IMR-90 (cell line): Measurements from ENCODE around the gene KRTAP10-1. TPM values are rescaled to one million over a fixed set of nuclear protein-coding genes. Genes with fewer than 3 reads are reported as not detected.

Experiments
- ATAC-seq: fragments of 200-7000 bp; cut with Tn5 transposase; 2 replicates; pipeline ENCODE4 v1.9.1; 2020; ENCODE audit warnings: low read depth, mild to moderate bottlenecking, moderate library complexity
- BruUV-seq: library from RNA; stranded (reverse); fragments of 400-500 nt; replicated peaks from 2 replicates; lab custom pipeline; 2021; lab: Mats Ljungman, UMichigan
- CTCF ChIA-PET: fragments of 300-600 bp; formaldehyde crosslinking; extraction: SDS; loops from one replicate; lab custom pipeline; 2021; ENCODE audit warnings: antibody characterized with exemption; lab: Yijun Ruan, JAX
- POLR2A ChIA-PET: fragments of 300-600 bp; sonication (Branson Sonifier 250); formaldehyde crosslinking; loops from one replicate; lab custom pipeline; 2022; ENCODE audit warnings: antibody characterized with exemption; ENCODE audit not compliant: unreplicated experiment; lab: Charles Lee
- DNase-seq: peaks from one replicate; pipeline ENCODE4 v3.0.0; 2013
- H2AFZ ChIP-seq: replicated peaks from 2 replicates; pipeline ENCODE3; 2013; ENCODE audit warnings: low read length, mild to moderate bottlenecking; ENCODE audit not compliant: poor library complexity
- H2AK5ac ChIP-seq: 2 replicates; pipeline ENCODE4 v1.6.1; 2013; ENCODE audit warnings: low read depth, low read length, inconsistent platforms
- H2AK9ac ChIP-seq: replicated peaks from 2 replicates; pipeline ENCODE3; 2013; ENCODE audit warnings: mild to moderate bottlenecking, low read depth, low read length, moderate library complexity; ENCODE audit not compliant: poor library complexity
- H2BK120ac ChIP-seq: 2 replicates; pipeline ENCODE4 v1.6.1; 2013; ENCODE audit warnings: low read depth, low read length, inconsistent platforms
- H2BK15ac ChIP-seq: 3 replicates; pipeline ENCODE4 v1.6.1; 2013; ENCODE audit warnings: low read depth, low read length, inconsistent platforms
- H2BK20ac ChIP-seq: 2 replicates; pipeline ENCODE4 v1.6.1; 2013; ENCODE audit warnings: low read depth, mild to moderate bottlenecking, inconsistent platforms, low read length, moderate library complexity
- H2BK5ac ChIP-seq: 2 replicates; pipeline ENCODE4 v1.6.1; 2013; ENCODE audit warnings: mild to moderate bottlenecking, low read depth, low read length, inconsistent platforms; ENCODE audit not compliant: poor library complexity, severe bottlenecking
- H3K14ac ChIP-seq: replicated peaks from 2 replicates; pipeline ENCODE4 v1.6.1; 2013; ENCODE audit warnings: low read depth, low read length, inconsistent platforms
- H3K18ac ChIP-seq: 2 replicates; pipeline ENCODE4 v1.6.1; 2013; ENCODE audit warnings: low read depth, low read length, control low read depth
- H3K23ac ChIP-seq: 2 replicates; pipeline ENCODE4 v1.6.1; 2013; ENCODE audit warnings: low read depth, low read length, inconsistent platforms
- H3K27ac ChIP-seq: 2 replicates; pipeline ENCODE4 v1.5.1; 2013; ENCODE audit warnings: mild to moderate bottlenecking, control low read depth, low read length; ENCODE audit not compliant: insufficient read depth
- H3K27me3 ChIP-seq: 2 replicates; pipeline ENCODE4 v1.6.1; 2013; ENCODE audit warnings: low read length; ENCODE audit not compliant: control insufficient read depth, insufficient read depth
- H3K36me3 ChIP-seq: 2 replicates; pipeline ENCODE4 v1.6.1; 2013; ENCODE audit warnings: low read length, mixed read lengths; ENCODE audit not compliant: control insufficient read depth, insufficient read depth
- H3K4ac ChIP-seq: 2 replicates; pipeline ENCODE4 v1.6.1; 2013; ENCODE audit warnings: low read depth, low read length, inconsistent platforms
- H3K4me1 ChIP-seq: 2 replicates; pipeline ENCODE4 v1.6.1; 2013; ENCODE audit warnings: low read length, mixed read lengths; ENCODE audit not compliant: control insufficient read depth, insufficient read depth
- H3K4me2 ChIP-seq: 2 replicates; pipeline ENCODE4 v1.6.1; 2013; ENCODE audit warnings: low read depth, mild to moderate bottlenecking, control low read depth, low read length, moderate library complexity
- H3K4me3 ChIP-seq: 2 replicates; pipeline ENCODE4 v1.5.1; 2013; ENCODE audit warnings: low read depth, mild to moderate bottlenecking, control low read depth, low read length, moderate library complexity; ENCODE audit not compliant: insufficient read depth
- H3K56ac ChIP-seq: 2 replicates; pipeline ENCODE4 v1.6.1; 2013; ENCODE audit warnings: low read length, inconsistent platforms; ENCODE audit not compliant: insufficient read depth; ENCODE audit errors: extremely low read depth
- H3K79me1 ChIP-seq, 2 experiments: 2 replicates each; pipeline ENCODE4 v1.6.1; 2013; ENCODE audit warnings: low read length in 2 of 2, inconsistent platforms in 1 of 2, low read depth in 1 of 2
- H3K9ac ChIP-seq: 2 replicates; pipeline ENCODE4 v1.6.1; 2013; ENCODE audit warnings: low read depth, low read length, control low read depth
- H3K9me1 ChIP-seq: 2 replicates; pipeline ENCODE4 v1.6.1; 2013; ENCODE audit warnings: low read length, inconsistent platforms; ENCODE audit not compliant: insufficient read depth
- H3K9me3 ChIP-seq: 2 replicates; pipeline ENCODE4 v1.6.1; 2013; ENCODE audit warnings: low read length; ENCODE audit not compliant: control insufficient read depth, insufficient read depth
- H4K20me1 ChIP-seq: 2 replicates; pipeline ENCODE4 v1.6.1; 2013; ENCODE audit warnings: low read length, inconsistent platforms; ENCODE audit not compliant: insufficient read depth
- H4K5ac ChIP-seq: 2 replicates; pipeline ENCODE4 v1.6.1; 2013; ENCODE audit warnings: mild to moderate bottlenecking, low read depth, low read length, control low read depth
- H4K8ac ChIP-seq, 2 experiments: 2 replicates each; pipeline ENCODE4 v1.6.1; 2013; ENCODE audit warnings: low read depth in 2 of 2, low read length in 2 of 2, control low read depth in 1 of 2, inconsistent platforms in 1 of 2
- H4K91ac ChIP-seq: 2 replicates; pipeline ENCODE4 v1.6.1; 2013; ENCODE audit warnings: low read depth, low read length, inconsistent platforms; ENCODE audit not compliant: insufficient read depth
- CEBPB ChIP-seq: IDR thresholded peaks from 2 replicates; pipeline ENCODE4 v1.6.1; 2012; ENCODE audit warnings: low read depth, low read length, improper control_type of control experiment
- CHD1 ChIP-seq: IDR thresholded peaks from 2 replicates; pipeline ENCODE4 v1.6.1; 2012; ENCODE audit warnings: low read depth, low read length, improper control_type of control experiment
- FOS ChIP-seq: fragments of 150-350 bp; IDR thresholded peaks from 2 replicates; pipeline ENCODE4 v1.6.1; 2016; ENCODE audit warnings: low read depth, low read length
- MAFK ChIP-seq: IDR thresholded peaks from 2 replicates; pipeline ENCODE4 v1.6.1; 2012; ENCODE audit warnings: low read depth, low read length, improper control_type of control experiment
- MXI1 ChIP-seq: IDR thresholded peaks from 2 replicates; pipeline ENCODE4 v1.6.1; 2012; ENCODE audit warnings: low read depth, mild to moderate bottlenecking, low read length, moderate library complexity, borderline replicate concordance
- NFE2L2 ChIP-seq: fragments of 150-350 bp; IDR thresholded peaks from 2 replicates; pipeline ENCODE4 v1.6.1; 2016; ENCODE audit warnings: low read depth, mild to moderate bottlenecking, low read length
- POLR2A ChIP-seq: IDR thresholded peaks from 2 replicates; pipeline ENCODE4 v1.6.1; 2012; ENCODE audit warnings: mild to moderate bottlenecking, low read depth, low read length
- RAD21 ChIP-seq: IDR thresholded peaks from 2 replicates; pipeline ENCODE4 v1.6.1; 2012; ENCODE audit warnings: low read length, improper control_type of control experiment
- SMC3 ChIP-seq: fragments of 150-350 bp; IDR thresholded peaks from 2 replicates; pipeline ENCODE4 v1.6.1; 2016; ENCODE audit warnings: low read depth, mild to moderate bottlenecking, antibody characterized with exemption, low read length, moderate library complexity
- WGBS, 2 experiments: methylation state at CpG; one replicate each; pipeline versions ENCODE4 v1.1.5 to v1.1.7; 2013; ENCODE audit warnings: missing lambda C conversion rate in 2 of 2; ENCODE audit not compliant: insufficient read length in 1 of 2; ENCODE audit errors: extremely low coverage in 2 of 2; 5-methylcytosine and 5-hydroxymethylcytosine counted together
- dilution Hi-C: fragments of 300-500 bp; cut with HindIII; formaldehyde crosslinking; loops from one replicate; pipeline ENCODE4 v1.14.3; 2018; ENCODE audit warnings: low sequenced_read_pairs; ENCODE audit not compliant: unreplicated experiment
- in situ Hi-C: fragments of 300-500 bp; cut with MboI; formaldehyde crosslinking; loops from 3 replicates; pipeline ENCODE4 v1.14.3; 2019; ENCODE audit warnings: low sequenced_read_pairs, inconsistent platforms, mixed read lengths
- intact Hi-C: fragments of 100-400 bp; cut with micrococcal nuclease; formaldehyde crosslinking; loops from 2 replicates; pipeline ENCODE4 v1.10.0; 2022
- polyA plus RNA-seq, 3 experiments: library from polyadenylated mRNA; depleted of rRNA; stranded (reverse); fragments of >200 nt; gene quantifications; 2 replicates each; pipeline ENCODE4 v1.2.3, GENCODE V29; 2012; ENCODE audit warnings: low replicate concordance in 1 of 3
- total RNA-seq: library from RNA; depleted of rRNA; stranded (reverse); fragments of >200 nt; gene quantifications from 2 replicates; pipeline ENCODE4 v1.2.3, GENCODE V29; 2012
- TF ChIP-seq, protein P1 (sequence below): fragments of 150-350 bp; IDR thresholded peaks from 2 replicates; pipeline ENCODE4 v1.6.1; 2016; ENCODE audit warnings: low read depth, mild to moderate bottlenecking, low read length, moderate library complexity, borderline replicate concordance
- TF ChIP-seq, protein P2 (sequence below): conservative IDR thresholded peaks from 2 replicates; pipeline ENCODE4 v1.5.1; 2012; ENCODE audit warnings: mild to moderate bottlenecking, low read depth, low read length, improper control_type of control experiment

Gene KRTAP10-1
- total and polyA plus RNA-seq, 2 of the 4 experiments (the other 2 are of a cell fraction): not detected

DNA sequence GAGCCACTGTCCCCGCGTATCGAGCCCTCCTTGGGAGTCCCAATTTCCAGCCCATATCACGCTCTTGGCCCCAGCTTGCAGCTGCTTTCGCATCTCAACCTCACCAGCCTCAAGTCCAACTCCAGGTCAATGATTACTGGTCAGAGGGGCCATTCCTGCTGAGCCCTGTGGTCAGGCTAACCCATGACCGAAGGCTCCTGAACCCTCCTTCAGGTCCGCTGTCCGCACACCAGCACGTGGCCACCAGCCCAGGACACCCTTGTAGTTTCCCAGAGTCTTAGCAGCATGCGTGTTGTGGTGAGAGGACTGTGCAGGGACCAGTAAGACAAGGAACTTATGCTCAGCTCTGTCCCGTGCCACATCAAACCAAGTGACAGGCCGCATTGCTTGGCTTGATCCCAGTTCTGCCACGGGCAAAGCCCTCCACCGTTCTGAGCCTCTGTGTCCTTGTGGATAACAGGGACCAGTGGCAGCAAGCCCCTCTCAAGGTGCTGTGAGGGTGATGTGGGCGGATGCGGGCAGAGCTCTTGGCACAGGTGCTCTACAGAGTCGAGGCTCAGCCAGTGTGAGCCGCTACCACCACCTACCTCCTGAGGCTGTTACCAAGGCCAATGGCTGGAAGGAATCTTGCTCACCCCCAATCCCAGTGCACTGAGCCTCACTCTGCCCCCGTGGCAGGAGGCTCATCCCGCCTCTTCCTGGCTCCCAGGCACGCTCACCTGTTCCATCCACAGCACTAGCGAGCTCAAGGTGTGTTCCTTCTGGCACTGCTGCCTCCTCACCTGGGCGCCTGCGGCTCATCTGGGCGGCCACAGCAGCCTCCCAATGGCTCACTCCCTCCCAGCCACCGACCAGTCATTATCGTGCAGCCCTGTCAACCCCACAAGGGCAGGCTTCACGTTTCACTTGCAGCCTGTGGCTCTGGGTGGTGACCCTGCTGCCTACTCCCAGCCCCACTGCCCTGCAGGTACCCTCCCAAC is 20.4 kb downstream of the KRTAP10-1 start (continued):
- TF ChIP-seq CEBPB: no peak
- no peak for TF ChIP-seq NFE2L2

DNA sequence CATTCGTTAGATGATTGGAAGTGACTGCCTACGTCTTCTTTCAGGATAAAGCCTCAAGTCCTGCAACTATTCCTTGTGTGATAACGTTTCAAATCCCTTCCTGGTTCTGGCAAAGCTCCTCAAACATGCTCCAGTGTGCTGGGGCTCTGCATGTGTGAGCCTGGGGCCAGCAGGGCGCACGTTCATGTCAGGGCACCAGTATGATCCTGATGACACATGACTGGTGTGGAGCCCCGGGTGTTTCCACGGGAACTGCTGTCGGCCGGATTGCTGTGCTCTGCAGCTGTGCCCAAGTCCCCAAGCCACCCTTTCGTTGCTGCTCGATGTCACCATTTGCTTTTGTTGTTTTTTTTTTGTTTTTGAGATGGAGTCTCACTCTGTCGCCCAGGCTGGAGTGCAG is 21.3 kb downstream of the KRTAP10-1 start:
- Histone ChIP-seq H3K9me3 (peaks cover 11% of the 10 kb centered on the region; the same call in 1 of the 2 replicates), H3K56ac (no peak overlapping the region), H2AK5ac (no peak overlapping the region), H3K14ac (no peak overlapping the region), H3K23ac (no peak overlapping the region), H3K4me3 (no peak overlapping the region), H3K36me3 (no peaks in the 10 kb centered on the region), H2AFZ (no peak overlapping the region), H3K9me1 (no peaks in the 10 kb centered on the region), H3K79me1 (no peaks in the 10 kb centered on the region), H3K4ac (no peak overlapping the region), H3K18ac (no peak overlapping the region), H3K4me1 (no peaks in the 10 kb centered on the region), H3K9ac (no peak overlapping the region), H2BK5ac (no peak overlapping the region), H4K8ac (no peak overlapping the region), H2BK15ac (no peak overlapping the region), H4K5ac (no peak overlapping the region), H2AK9ac (no peak overlapping the region), H2BK120ac (no peak overlapping the region), H4K91ac (no peak overlapping the region), H3K27ac (no peak overlapping the region), H3K27me3 (no peaks in the 10 kb centered on the region), H4K20me1 (no peaks in the 10 kb centered on the region), H3K4me2 (no peak overlapping the region), H2BK20ac (no peak overlapping the region)
- in situ Hi-C loops (loop anchor here (25.0 kb wide), 1 partner anchor 419 kb away; the partner anchor contains the start of gene SLX9), intact Hi-C loops (no loop called here), dilution Hi-C loops (no loop called here)
- POLR2A ChIA-PET: no interaction called here
- CTCF ChIA-PET: no interaction called here
- 65% methylated on average over 5 of the region's 12 CpGs; no CpG with 5 or more reads in 1 of the 2 experiments for WGBS, 2 experiments
- TF ChIP-seq CEBPB: no peak
- no peak for TF ChIP-seq MAFK
- TF ChIP-seq FOS: no peak
- no peak for TF ChIP-seq RAD21
- TF ChIP-seq SMC3: no peak
- TF ChIP-seq, protein P1, sequence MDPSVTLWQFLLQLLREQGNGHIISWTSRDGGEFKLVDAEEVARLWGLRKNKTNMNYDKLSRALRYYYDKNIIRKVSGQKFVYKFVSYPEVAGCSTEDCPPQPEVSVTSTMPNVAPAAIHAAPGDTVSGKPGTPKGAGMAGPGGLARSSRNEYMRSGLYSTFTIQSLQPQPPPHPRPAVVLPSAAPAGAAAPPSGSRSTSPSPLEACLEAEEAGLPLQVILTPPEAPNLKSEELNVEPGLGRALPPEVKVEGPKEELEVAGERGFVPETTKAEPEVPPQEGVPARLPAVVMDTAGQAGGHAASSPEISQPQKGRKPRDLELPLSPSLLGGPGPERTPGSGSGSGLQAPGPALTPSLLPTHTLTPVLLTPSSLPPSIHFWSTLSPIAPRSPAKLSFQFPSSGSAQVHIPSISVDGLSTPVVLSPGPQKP: no peak
- TF ChIP-seq POLR2A: no peak
- TF ChIP-seq CHD1: no peak
- TF ChIP-seq MXI1: no peak
- TF ChIP-seq, protein P2, sequence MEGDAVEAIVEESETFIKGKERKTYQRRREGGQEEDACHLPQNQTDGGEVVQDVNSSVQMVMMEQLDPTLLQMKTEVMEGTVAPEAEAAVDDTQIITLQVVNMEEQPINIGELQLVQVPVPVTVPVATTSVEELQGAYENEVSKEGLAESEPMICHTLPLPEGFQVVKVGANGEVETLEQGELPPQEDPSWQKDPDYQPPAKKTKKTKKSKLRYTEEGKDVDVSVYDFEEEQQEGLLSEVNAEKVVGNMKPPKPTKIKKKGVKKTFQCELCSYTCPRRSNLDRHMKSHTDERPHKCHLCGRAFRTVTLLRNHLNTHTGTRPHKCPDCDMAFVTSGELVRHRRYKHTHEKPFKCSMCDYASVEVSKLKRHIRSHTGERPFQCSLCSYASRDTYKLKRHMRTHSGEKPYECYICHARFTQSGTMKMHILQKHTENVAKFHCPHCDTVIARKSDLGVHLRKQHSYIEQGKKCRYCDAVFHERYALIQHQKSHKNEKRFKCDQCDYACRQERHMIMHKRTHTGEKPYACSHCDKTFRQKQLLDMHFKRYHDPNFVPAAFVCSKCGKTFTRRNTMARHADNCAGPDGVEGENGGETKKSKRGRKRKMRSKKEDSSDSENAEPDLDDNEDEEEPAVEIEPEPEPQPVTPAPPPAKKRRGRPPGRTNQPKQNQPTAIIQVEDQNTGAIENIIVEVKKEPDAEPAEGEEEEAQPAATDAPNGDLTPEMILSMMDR: no peak
- DNase-seq: no peak
- no peak for ATAC-seq
- BruUV-seq: no TSS peak
